NCI-H2227 (cell line): Measurements from ENCODE around the gene RPS15.
A peak's percentile ranks its signal among the peaks of the same experiment; 100 is the strongest.
"Not testable (repeated sequence)": the region's sequence is repeated elsewhere in the genome, so short reads cannot be mapped to it uniquely, and the experiment has no call there.

Experiments used
- DNase-seq: peaks from one replicate; lab custom pipeline; 2025; ENCODE audit not compliant: unreplicated experiment; lab: John Stamatoyannopoulos, UW

The RPS15 gene

GRCh38 chr19:1418951-1419738 lies 19.1 kb upstream of the RPS15 start:
- no peak for DNase-seq

- not testable (repeated sequence) for DNase-seq
Observed at GRCh38 chr19:1420085-1420484, 18.1 kb upstream of the RPS15 start.

GRCh38 chr19:1420590-1420989 lies 17.6 kb upstream of the RPS15 start:
- no peak for DNase-seq

- no peak for DNase-seq
Observed at GRCh38 chr19:1421218-1421957, 16.8 kb upstream of the RPS15 start.

- no peak for DNase-seq
Observed at GRCh38 chr19:1421958-1422305, 16.3 kb upstream of the RPS15 start.

- no peak for DNase-seq
Observed at GRCh38 chr19:1422360-1422759, 15.8 kb upstream of the RPS15 start.

- no peak for DNase-seq
Observed at GRCh38 chr19:1422943-1423342, 15.3 kb upstream of the RPS15 start.

GRCh38 chr19:1423436-1424191 lies 14.6 kb upstream of the RPS15 start:
- DNase-seq, result no peak

GRCh38 chr19:1424192-1424955 lies 13.8 kb upstream of the RPS15 start:
- peak; percentile 18 for DNase-seq

GRCh38 chr19:1425102-1425837 lies 12.9 kb upstream of the RPS15 start:
- DNase-seq, result no peak

- DNase-seq, result no peak
Observed at GRCh38 chr19:1425902-1426301, 12.3 kb upstream of the RPS15 start.

- no peak for DNase-seq
Observed at GRCh38 chr19:1426736-1427135, 11.5 kb upstream of the RPS15 start.

GRCh38 chr19:1427221-1427920 lies 10.8 kb upstream of the RPS15 start:
- no peak for DNase-seq

GRCh38 chr19:1428738-1429391 lies 9.3 kb upstream of the RPS15 start:
- DNase-seq, result no peak

GRCh38 chr19:1429750-1430149 lies 8.4 kb upstream of the RPS15 start:
- no peak for DNase-seq

GRCh38 chr19:1430246-1430645 lies 8.0 kb upstream of the RPS15 start:
- no peak for DNase-seq

- DNase-seq, result no peak
Observed at GRCh38 chr19:1431759-1432506, 6.3 kb upstream of the RPS15 start.

GRCh38 chr19:1432507-1432887 lies 5.7 kb upstream of the RPS15 start:
- no peak for DNase-seq
